Measurements from ENCODE around the gene CFD.
A peak's percentile ranks its signal among the peaks of the same experiment; 100 is the strongest.

Gene CFD

DNA sequence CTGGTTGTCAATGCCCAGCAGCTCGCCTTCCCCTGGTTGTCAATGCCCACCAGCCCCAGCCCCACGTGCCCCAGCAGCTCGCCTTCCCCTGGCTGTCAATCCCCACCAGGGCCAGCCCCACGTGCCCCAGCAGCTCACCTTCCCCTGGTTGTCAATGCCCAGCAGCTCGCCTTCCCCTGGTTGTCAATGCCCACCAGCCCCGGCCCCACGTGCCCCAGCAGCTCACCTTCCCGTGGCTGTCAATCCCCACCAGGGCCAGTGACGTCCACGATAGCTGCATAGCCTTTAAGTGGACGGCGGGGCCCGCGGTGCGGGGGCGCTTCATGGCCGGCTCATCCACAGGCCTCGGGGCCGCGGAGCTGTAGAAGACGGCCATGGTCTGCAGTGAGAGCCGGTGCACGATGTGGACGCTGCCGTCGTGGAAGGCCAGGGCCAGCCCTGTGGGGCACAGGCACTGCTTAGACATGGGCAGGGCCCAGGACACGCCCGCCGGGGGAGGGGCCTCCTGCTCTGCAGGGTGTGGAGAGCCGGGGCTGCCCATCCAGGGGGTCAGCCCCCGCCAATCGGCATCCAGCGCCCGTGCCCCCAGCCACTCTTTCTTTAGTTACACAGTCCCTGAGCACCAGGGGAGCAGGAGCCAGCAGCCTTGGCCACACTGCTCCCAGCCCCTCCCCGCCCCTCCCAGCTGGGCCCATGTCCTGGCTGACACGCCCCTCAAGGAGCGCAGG lies 20.4 kb downstream of the CFD start:
- DNase-seq (ENCODE audit: insufficient read length) (no peak), FAIRE-seq (no peak)
- TF ChIP-seq POLR2AphosphoS5 (IDR thresholded peaks at IDR 0.05; ENCODE audit: low read depth, low read length) (no peak), POLR2A (IDR thresholded peaks at IDR 0.05; ENCODE audit: low read depth, low read length) (no peak), TAF1 (IDR thresholded peaks at IDR 0.05; ENCODE audit: borderline replicate concordance, low read depth, low read length) (no peak)

- FAIRE-seq = no peak
- TF ChIP-seq TAF1 (IDR thresholded peaks at IDR 0.05; ENCODE audit: borderline replicate concordance, low read depth, low read length) = no peak
- TF ChIP-seq POLR2A (IDR thresholded peaks at IDR 0.05; ENCODE audit: low read depth, low read length) = no peak
- no peak for TF ChIP-seq POLR2AphosphoS5 (IDR thresholded peaks at IDR 0.05; ENCODE audit: low read depth, low read length)
- DNase-seq (ENCODE audit: insufficient read length) = no peak
Measured at GRCh38 chr19:881385-882071, 22.1 kb downstream of the CFD start.

DNA sequence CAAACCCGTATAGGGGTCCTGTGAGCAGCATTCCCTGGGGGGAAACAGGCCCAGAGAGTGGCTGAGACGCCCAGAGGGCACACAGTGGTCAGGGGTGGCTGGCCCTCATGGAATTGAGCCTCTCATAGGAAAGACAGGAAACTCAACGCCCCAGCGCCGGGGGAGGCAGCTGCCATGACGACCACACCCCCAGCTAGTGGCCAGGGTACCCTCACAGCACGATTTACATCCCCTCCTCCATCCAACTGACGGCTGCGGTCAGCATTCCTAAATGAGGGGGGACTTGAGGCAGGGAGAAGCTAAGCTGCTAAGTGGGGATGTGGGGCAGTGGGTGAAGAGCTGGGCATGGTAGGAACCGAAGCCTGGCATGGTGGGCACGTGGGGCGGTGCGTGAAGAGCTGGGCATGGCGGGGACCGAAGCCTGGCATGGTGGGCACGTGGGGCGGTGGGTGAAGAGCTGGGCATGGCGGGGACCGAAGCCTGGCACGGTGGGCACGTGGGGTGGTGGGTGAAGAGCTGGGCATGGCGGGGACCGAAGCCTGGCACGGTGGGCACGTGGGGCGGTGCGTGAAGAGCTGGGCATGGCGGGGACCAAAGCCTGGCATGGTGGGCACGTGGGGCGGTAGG lies 23.5 kb downstream of the CFD start:
- TF ChIP-seq TAF1 (IDR thresholded peaks at IDR 0.05; ENCODE audit: borderline replicate concordance, low read depth, low read length) (no peak), POLR2A (IDR thresholded peaks at IDR 0.05; ENCODE audit: low read depth, low read length) (no peak), POLR2AphosphoS5 (IDR thresholded peaks at IDR 0.05; ENCODE audit: low read depth, low read length) (no peak)
- DNase-seq (ENCODE audit: insufficient read length) (no peak), FAIRE-seq (no peak)

DNA sequence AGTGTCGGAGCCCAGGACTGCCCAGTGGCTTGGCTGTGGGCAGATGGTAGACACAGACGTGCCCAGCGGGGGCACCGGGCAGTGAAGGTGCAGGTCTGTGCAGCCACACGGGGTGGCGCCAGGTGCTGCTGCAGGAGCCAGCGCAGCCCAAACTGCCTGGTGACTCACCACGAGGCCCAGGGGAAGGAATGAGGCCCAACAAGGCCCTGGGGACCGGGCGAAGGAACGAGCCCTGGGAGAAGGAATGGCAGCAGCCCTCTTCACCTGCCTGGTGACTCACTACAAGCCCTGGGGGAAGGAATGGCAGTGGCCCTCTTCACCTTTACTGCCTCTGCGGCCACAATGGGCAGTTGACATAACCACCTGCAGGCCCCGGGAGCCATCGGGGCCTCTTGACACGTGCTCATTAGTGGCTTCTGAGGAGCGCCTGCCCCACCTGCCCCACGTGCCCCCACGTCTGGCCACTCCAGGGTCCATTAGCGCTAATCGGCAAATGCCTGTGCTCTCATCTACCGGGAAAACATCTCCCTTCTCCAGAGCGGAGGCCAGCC lies 24.3 kb downstream of the CFD start:
- TF ChIP-seq TAF1 (IDR thresholded peaks at IDR 0.05; ENCODE audit: borderline replicate concordance, low read depth, low read length) = no peak
- no peak for TF ChIP-seq POLR2AphosphoS5 (IDR thresholded peaks at IDR 0.05; ENCODE audit: low read depth, low read length)
- TF ChIP-seq POLR2A (IDR thresholded peaks at IDR 0.05; ENCODE audit: low read depth, low read length) = no peak
- DNase-seq (ENCODE audit: insufficient read length) (no peak), FAIRE-seq (no peak)

GRCh38 chr19:884420-885211 lies 25.2 kb downstream of the CFD start:
- FAIRE-seq (no peak), DNase-seq (ENCODE audit: insufficient read length) (no peak)
- TF ChIP-seq POLR2AphosphoS5 (IDR thresholded peaks at IDR 0.05; ENCODE audit: low read depth, low read length) (no peak), POLR2A (IDR thresholded peaks at IDR 0.05; ENCODE audit: low read depth, low read length) (no peak), TAF1 (IDR thresholded peaks at IDR 0.05; ENCODE audit: borderline replicate concordance, low read depth, low read length) (no peak)

DNA sequence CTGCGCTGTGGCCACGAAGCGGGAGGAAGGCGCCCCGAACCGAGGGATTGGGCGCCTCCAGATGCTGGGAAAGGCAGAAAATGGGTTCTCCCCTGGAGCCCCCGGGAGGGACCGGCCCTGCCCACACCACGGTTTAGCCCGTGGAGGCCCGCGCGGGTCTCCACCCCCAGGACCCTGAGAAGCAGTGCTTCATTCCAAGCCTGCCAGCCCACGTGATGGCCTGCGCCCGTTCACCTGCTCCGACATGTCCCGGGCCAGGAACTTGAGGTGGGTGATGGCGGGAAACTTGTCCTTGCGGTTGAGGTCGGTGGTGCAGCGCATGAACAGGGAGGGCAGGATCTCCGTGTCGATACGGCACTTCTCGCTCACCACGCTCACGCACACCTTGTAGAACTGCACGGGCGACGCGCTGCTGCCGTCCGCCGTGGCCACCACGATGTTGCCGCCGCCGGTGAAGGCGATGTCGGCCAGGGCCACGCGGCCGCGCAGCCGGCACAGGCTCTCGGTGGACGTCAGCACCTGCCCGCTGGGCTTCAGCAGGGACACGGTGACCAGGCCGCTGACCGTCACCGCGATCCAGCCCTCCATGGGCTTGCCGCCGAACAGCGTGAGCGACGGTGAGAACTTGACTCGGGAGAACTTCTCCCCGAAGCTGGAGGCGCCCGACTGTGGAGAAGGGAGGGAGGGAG lies 26.2 kb downstream of the CFD start:
- DNase-seq (ENCODE audit: insufficient read length) (no peak), FAIRE-seq (no peak)
- no peak for TF ChIP-seq POLR2AphosphoS5 (IDR thresholded peaks at IDR 0.05; ENCODE audit: low read depth, low read length)

DNA sequence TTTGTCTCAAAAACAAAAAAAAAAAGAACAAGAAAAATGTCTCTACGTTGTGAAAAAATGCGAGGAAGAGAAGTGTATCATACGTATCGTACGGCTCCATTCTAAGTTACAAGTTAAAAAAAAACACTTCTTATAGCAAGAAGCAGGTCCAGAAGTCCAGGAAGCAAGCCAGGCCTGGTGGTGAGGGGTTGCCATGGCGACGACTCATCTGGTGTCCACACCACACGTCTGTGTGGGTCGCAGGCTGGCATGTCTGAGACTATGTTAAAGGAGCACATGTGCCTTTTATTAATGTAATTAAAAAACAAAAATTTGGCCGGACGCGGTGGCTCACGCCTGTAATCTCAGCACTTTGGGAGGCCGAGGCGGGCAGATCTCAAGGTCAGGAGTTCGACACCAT lies 27.6 kb downstream of the CFD start:
- FAIRE-seq (no peak), DNase-seq (ENCODE audit: insufficient read length) (no peak)
- TF ChIP-seq POLR2A (IDR thresholded peaks at IDR 0.05; ENCODE audit: low read depth, low read length) (no peak), POLR2AphosphoS5 (IDR thresholded peaks at IDR 0.05; ENCODE audit: low read depth, low read length) (no peak), TAF1 (IDR thresholded peaks at IDR 0.05; ENCODE audit: borderline replicate concordance, low read depth, low read length) (no peak)

- FAIRE-seq (no peak), DNase-seq (ENCODE audit: insufficient read length) (no peak)
- TF ChIP-seq TAF1 (IDR thresholded peaks at IDR 0.05; ENCODE audit: borderline replicate concordance, low read depth, low read length) (no peak), POLR2A (IDR thresholded peaks at IDR 0.05; ENCODE audit: low read depth, low read length) (no peak), POLR2AphosphoS5 (IDR thresholded peaks at IDR 0.05; ENCODE audit: low read depth, low read length) (no peak)
Measured at GRCh38 chr19:887599-887998, 28.1 kb downstream of the CFD start.

DNA sequence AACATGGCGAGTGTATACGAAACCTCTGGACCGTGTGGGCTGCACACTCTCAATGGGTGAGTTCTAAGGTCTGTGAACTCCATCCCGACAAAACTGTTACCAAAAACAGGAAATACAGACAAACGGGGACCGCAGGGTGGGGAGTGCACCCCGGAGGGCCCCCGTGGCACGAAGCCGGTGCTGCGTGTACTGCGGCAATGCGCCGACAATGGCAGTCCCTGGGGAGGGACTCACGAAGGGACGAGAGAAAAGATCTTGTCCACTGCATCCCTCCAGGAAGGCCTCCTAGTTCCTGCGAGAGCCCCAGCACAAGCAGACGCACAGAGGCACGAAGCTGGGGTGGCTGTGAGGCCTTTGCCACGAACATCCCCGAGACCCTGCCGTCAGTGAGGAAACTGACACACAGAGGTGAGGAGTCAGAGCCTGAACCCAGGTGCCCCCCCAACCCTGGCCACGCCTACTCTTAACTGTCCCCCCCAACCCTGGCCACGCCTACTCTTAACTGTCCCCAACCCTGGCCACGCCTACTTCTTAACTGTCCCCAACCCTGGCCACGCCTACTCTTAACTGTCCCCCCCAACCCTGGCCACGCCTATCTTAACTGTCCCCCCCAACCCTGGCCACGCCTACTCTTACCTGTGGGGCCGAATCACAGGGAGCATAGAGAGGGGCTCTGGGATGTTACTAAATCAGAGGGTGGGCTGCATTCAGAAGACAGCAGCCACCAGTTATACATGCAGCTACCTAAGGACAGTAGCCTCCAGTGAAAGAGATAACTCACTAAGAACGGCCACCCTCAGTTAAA lies 29.3 kb downstream of the CFD start:
- no peak for DNase-seq (ENCODE audit: insufficient read length)
- TF ChIP-seq TAF1 (IDR thresholded peaks at IDR 0.05; ENCODE audit: borderline replicate concordance, low read depth, low read length) = no peak
- no peak for TF ChIP-seq POLR2AphosphoS5 (IDR thresholded peaks at IDR 0.05; ENCODE audit: low read depth, low read length)
- TF ChIP-seq POLR2A (IDR thresholded peaks at IDR 0.05; ENCODE audit: low read depth, low read length) = no peak
- FAIRE-seq = peak; percentile 27

GRCh38 chr19:889662-890295 lies 30.3 kb downstream of the CFD start:
- no peak for FAIRE-seq
- no peak for DNase-seq (ENCODE audit: insufficient read length)
- TF ChIP-seq POLR2AphosphoS5 (IDR thresholded peaks at IDR 0.05; ENCODE audit: low read depth, low read length) (no peak), POLR2A (IDR thresholded peaks at IDR 0.05; ENCODE audit: low read depth, low read length) (no peak), TAF1 (IDR thresholded peaks at IDR 0.05; ENCODE audit: borderline replicate concordance, low read depth, low read length) (no peak)
